Fibroblast of mammary gland (primary cell): ENCODE results near the gene LHPP.

Source experiments
- DNase-seq: peaks from one replicate; pipeline ENCODE4 v3.0.0-alpha.2; 2010; ENCODE audit warnings: low read depth
- H3K4me3 ChIP-seq: 2 replicates; pipeline ENCODE4 v1.5.1; 2011; ENCODE audit warnings: low read depth, mild to moderate bottlenecking, low read length, moderate library complexity; ENCODE audit not compliant: control insufficient read depth
- TF ChIP-seq, protein P1 (sequence below): conservative IDR thresholded peaks from 2 replicates; pipeline ENCODE4 v1.5.1; 2011; ENCODE audit warnings: low read depth, low read length, inconsistent platforms; ENCODE audit not compliant: control insufficient read depth, insufficient read depth

The LHPP gene

DNA sequence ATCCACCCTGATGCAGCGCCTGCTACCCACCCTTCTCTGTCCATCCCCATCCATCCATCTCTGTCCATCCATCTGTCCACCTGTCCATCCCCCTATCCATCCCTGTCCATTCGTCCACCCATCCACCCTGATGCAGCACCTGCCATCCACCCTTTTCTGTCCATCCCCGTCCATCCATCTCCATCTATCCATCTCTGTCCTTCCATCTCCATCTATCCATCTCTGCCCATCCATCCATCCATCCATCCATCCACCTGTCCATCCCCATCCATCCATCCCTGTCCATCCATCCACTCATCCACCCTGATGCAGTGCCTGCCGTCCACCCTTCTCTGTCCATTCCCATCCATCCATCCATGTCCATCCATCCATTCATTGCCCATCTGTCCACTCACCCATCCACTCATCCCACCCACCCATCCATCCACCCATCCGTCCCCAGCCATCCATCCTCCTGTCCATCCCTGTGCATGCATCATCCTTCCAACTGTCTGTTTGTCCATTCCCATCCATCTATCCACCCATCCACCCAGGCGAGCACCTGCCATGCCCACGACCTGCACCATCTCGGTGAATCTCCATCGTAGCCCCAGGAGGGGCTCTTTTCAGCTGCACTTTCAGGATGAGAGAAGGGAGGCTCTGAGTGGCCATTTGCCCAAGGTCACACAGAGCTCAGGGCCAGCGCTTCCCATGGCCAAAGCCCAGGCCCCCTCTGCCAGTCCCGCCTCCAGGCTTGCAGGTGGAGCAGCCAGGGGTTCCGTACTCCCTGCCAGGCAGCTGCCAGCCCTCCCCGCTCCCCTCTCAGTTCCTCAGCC lies 137.4 kb downstream of the LHPP start:
- TF ChIP-seq, protein P1, sequence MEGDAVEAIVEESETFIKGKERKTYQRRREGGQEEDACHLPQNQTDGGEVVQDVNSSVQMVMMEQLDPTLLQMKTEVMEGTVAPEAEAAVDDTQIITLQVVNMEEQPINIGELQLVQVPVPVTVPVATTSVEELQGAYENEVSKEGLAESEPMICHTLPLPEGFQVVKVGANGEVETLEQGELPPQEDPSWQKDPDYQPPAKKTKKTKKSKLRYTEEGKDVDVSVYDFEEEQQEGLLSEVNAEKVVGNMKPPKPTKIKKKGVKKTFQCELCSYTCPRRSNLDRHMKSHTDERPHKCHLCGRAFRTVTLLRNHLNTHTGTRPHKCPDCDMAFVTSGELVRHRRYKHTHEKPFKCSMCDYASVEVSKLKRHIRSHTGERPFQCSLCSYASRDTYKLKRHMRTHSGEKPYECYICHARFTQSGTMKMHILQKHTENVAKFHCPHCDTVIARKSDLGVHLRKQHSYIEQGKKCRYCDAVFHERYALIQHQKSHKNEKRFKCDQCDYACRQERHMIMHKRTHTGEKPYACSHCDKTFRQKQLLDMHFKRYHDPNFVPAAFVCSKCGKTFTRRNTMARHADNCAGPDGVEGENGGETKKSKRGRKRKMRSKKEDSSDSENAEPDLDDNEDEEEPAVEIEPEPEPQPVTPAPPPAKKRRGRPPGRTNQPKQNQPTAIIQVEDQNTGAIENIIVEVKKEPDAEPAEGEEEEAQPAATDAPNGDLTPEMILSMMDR: no peak
- no peak overlapping the region for H3K4me3 ChIP-seq
- no peak for DNase-seq

DNA sequence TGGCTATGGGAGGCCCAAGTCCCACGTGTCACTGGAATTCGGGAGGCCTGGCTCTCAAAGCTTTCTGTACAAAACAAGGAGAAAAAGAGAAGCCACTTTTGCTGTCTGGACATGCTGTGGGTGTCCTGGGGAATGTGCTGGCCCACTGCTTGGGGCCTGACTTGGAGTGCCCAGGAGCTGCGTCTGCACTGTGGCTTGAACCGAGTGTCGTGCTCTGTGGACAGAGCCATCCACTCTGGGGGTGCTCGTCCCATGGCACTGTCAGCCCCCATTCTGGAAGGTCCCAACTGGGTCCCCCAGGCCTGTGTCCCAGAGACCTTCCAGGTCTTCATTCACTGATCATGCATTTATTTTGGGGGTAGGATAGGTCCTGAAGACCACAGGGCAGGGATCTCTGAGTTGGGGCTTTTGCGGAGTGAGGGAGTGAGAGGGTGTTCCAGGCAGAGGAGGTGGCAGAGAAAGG lies 138.0 kb downstream of the LHPP start:
- no peak for DNase-seq
- TF ChIP-seq, protein P1: no peak
- no peak overlapping the region for H3K4me3 ChIP-seq

DNA sequence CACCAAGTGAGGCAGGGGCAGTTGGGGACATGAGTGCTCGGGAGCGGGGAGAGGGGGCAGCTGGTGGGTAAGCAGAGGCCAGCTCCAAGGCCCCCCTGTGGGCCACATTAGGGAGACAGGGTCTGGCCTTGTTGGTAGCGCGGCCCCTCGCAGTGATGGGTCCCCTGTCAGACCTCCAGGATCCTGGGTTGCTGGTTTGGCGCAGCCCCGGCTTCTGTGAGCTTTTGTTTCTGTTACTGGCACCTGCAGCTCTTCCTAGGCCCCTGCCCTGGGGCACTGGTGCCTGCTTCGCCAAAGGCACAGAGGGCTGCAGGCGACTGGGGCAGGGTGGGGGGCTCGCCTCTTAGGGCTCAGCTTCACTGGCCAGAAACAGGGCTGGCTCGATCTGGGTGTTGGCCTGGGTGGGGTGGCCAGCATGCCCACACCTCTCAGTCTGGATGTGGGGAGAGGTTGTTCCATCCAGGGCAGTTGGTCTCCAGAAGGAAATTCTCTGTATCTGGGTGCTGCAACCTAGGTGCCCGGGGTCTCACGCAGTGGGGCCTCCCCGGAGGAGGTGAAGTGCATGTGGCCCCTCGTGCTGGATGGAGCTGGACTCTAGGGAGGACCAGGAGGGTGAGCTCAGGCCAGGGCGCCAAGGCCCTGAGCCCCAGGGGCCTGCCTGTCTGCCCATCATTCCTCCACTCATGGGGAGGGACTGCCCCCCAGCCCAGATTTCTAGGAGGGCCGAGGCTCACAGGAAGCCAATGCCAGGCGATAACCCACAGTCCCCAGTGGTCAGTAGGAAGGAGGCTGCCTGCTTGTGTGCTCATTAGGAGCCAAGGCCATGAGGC lies 138.6 kb downstream of the LHPP start:
- DNase-seq: no peak
- no peak overlapping the region for H3K4me3 ChIP-seq
- TF ChIP-seq, protein P1: no peak

DNA sequence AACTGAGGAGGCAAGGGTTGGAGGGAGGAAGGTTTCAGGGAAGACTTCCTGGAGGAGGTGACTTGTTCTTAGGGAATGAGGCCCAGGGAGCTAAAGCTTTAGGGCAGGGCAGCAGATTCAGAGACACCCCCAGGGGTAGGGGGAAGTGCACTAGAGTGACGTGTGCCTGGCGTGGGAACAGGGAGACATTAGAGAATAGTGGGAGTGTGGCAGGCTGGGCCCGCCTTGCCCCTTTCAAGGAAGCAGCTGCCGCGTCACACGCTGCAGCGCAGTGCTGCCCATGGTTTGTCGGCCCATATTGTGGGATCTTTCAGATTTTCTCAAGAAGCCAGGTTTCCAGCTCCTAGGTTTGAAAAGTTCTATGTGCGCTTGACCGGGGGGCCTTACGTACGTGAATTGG lies 139.4 kb downstream of the LHPP start:
- DNase-seq: no peak
- H3K4me3 ChIP-seq: no peak overlapping the region
- TF ChIP-seq, protein P1: no peak

DNA sequence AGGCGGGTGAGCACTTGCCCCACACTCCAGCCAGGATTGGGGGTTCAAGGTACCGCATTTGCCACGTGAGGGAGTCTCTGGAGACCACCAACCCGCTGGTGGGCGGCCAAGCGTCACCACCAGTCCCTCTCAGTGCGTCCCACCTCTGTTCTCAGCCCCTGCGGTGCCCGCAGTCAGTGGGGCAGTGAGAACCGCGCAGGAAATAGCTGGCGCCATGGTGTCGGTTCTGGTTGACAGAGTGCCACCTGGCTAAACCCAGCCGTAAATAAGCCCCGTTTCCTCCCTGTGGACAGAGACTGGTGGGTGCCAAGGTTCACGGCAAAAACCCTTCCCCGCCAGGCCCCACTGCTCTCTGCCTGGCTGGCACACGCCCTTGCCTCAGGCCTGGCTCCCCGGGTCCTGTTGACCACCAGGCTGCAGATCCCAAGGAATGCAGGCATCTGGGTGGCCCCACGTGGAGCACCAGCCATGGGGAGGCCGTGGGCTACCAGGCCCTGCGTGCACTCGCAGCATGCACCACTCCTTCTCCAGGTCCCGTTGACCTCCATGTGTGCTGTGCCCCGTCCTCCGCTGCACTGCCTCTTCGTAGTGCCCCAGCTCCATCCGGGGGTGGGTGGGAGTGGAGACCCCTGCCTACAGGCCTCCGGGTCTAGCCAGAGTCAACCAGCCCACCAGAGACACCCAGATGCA lies 140.0 kb downstream of the LHPP start:
- no peak for DNase-seq
- TF ChIP-seq, protein P1: no peak

DNA sequence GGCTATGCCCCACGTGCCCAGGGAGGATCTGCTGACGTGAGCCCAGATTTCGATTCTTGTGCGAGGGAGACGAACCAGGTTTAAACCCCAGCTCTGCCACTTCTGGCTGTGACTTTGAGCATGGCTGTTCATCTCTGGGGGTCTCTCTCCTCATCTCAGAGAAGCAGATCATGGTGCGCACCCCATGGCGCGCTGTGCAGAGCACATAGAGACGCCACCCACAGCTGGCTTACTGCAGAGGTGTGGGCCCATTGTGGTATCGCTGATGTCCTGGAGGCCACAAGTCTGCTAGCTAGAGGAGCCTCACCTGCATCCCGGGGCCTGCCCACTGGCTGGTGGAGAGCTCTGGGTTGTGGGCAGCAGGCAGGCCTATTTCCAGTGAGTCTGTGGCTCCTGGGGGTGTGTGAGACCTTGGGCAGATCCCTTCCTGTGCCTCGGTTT lies 140.5 kb downstream of the LHPP start:
- no peak for DNase-seq
- H3K4me3 ChIP-seq: no peak overlapping the region
- TF ChIP-seq, protein P1: no peak

More for the DNA sequence above, 140.0 kb downstream of the LHPP start:
- H3K4me3 ChIP-seq: no peak overlapping the region
